Uterus (tissue), 2 donors: ENCODE data around the gene PMF1.

Source experiments
- CTCF ChIP-seq, 4 experiments: fragments of 200-600 bp in 2 of 4; fragments of 450-650 bp in 2 of 4; sonication (generic) in 2 of 4; IDR thresholded peaks; one replicate each; pipeline ENCODE4 v1.5.1; 2016 to 2019; ENCODE audit warnings: antibody characterized with exemption in 4 of 4, mild to moderate bottlenecking in 2 of 4, moderate library complexity in 1 of 4
- POLR2A ChIP-seq, 2 donors: fragments of 450-650 bp; IDR thresholded peaks; one replicate each; pipeline ENCODE4 v1.6.1; 2016; ENCODE audit warnings: antibody characterized with exemption in 2 of 2, mild to moderate bottlenecking in 1 of 2, moderate library complexity in 1 of 2

GRCh38 chr1:156233426-156234127, 20.8 kb downstream of the PMF1 start:
- TF ChIP-seq CTCF (IDR thresholded peaks at IDR 0.05): no peak
- no peak for TF ChIP-seq POLR2A (IDR thresholded peaks at IDR 0.05)
